Measurements from ENCODE around the gene HECTD1.
"Not testable (repeated sequence)": the region's sequence is repeated elsewhere in the genome, so short reads cannot be mapped to it uniquely, and the experiment has no call there.

Gene HECTD1

GRCh38 chr14:31224808-31225207 lies 17.2 kb upstream of the HECTD1 start:
- no peak for DNase-seq

GRCh38 chr14:31223331-31223730 lies 15.7 kb upstream of the HECTD1 start:
- DNase-seq, result no peak

GRCh38 chr14:31222834-31223233 lies 15.2 kb upstream of the HECTD1 start:
- no peak for DNase-seq

- no peak for DNase-seq
Observed at GRCh38 chr14:31221266-31221665, 13.7 kb upstream of the HECTD1 start.

- DNase-seq, result no peak
Observed at GRCh38 chr14:31219169-31219568, 11.6 kb upstream of the HECTD1 start.

- no peak for DNase-seq
Observed at GRCh38 chr14:31216359-31216758, 8.8 kb upstream of the HECTD1 start.

GRCh38 chr14:31212893-31213292 lies 5.3 kb upstream of the HECTD1 start:
- no peak for DNase-seq

GRCh38 chr14:31209605-31210004 lies 2.0 kb upstream of the HECTD1 start:
- no peak for DNase-seq

- DNase-seq, result no peak
Observed at GRCh38 chr14:31208546-31209424, 1.2 kb upstream of the HECTD1 start.

- peak; percentile 96 for DNase-seq
Observed at GRCh38 chr14:31207287-31207754, 272 bp downstream of the HECTD1 start.

- no peak for DNase-seq
Observed at GRCh38 chr14:31206536-31207286, 882 bp downstream of the HECTD1 start.

- no peak for DNase-seq
Observed at GRCh38 chr14:31205681-31206535, 1.7 kb downstream of the HECTD1 start.

- no peak for DNase-seq
Observed at GRCh38 chr14:31204593-31205534, 2.7 kb downstream of the HECTD1 start.

- DNase-seq, result not testable (repeated sequence)
Observed at GRCh38 chr14:31203899-31204592, 3.5 kb downstream of the HECTD1 start.

- DNase-seq, result no peak
Observed at GRCh38 chr14:31203414-31203742, 4.2 kb downstream of the HECTD1 start.

- no peak for DNase-seq
Observed at GRCh38 chr14:31201111-31201510, 6.5 kb downstream of the HECTD1 start.

GRCh38 chr14:31200702-31200990 lies 6.9 kb downstream of the HECTD1 start:
- no peak for DNase-seq

GRCh38 chr14:31197671-31198070 lies 9.9 kb downstream of the HECTD1 start:
- no peak for DNase-seq

GRCh38 chr14:31196839-31197492 lies 10.6 kb downstream of the HECTD1 start:
- no peak for DNase-seq

- no peak for DNase-seq
Observed at GRCh38 chr14:31194661-31195060, 12.9 kb downstream of the HECTD1 start.

GRCh38 chr14:31194095-31194494 lies 13.5 kb downstream of the HECTD1 start:
- DNase-seq, result no peak

Measured in right forelimb (tissue), 1 donor.